KBM-7 (cell line): Measurements from ENCODE around the gene SCN4A.
"Not testable (repeated sequence)": the region's sequence is repeated elsewhere in the genome, so short reads cannot be mapped to it uniquely, and the experiment has no call there.

Source experiments
- DNase-seq: peaks from one replicate; pipeline ENCODE4 v3.0.0-alpha.2; 2015
- in situ Hi-C: fragments of 300-500 bp; cut with MboI; formaldehyde crosslinking; loops from 2 replicates; pipeline ENCODE4 v1.14.3; 2020; ENCODE audit warnings: low sequenced_read_pairs, low pct_unique_long_range_greater_than_20kb, mixed read lengths

Gene SCN4A

DNA sequence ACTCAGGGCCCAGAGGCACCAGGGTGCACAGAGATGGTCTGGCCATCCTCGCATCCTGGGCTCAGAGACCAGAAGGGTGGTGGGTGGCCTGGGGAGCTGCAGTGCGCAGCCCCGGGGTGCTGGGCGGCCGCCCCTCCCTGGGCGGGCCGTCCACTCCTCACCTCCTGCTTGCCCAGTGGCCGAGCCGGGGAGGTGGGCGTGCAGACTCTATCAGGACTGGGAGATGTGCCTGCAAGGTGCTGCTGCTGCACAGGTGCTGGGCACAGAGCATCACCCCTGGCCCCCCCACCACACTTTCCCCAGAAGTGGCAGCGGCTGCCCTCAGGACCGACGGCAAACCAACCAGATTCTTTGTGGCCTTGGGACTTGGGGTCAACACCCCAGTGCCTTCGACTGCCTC lies at the start of gene SCN4A:
Gene SCN4A (minus strand): TSS at position 123 of the 400 bp plus-strand sequence. CDS start 77 bp downstream, at position 46.
- DNase-seq = no peak
- in situ Hi-C loops = no loop called here

DNA sequence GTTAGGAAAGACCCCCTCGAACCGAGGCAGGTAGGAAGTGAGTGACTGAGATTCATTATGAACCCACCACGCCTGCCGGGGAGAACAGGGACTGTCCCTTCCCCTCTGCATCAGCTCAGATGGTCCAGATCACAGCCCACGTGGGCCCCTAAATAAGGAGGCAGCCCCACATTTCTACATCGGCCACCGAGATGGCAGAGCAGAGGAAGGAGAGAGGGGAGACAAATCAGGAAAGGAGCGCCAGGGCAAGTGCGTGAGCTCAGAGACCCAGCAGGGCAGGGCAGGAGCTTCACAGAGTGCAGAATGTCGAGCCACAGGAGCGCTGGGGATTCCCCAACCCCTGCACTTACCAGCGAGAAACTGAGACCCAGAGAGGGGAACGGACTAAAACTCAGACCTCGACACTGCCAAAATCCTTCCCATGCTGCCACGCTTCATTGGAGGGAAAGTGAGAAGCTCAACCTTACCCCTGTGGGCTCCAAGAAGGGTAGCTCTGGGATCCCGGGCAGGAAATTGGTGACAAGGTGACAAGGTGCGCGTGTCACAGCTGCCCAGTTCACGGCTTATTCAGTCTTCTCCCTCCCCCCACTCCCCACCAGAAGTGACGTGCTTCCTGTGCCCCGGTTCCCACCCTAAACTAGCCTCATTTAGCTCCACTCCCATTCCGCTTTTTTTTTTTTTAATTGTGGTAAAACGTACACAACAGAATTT lies 47.5 kb upstream of the SCN4A start, which contains the start of gene ICAM2:
Gene ICAM2 (minus strand): TSS at position 578 of the 711 bp plus-strand sequence. CDS start 13,942 bp downstream, outside the sequence.
- in situ Hi-C loops = no loop called here
- peak; percentile 93 for DNase-seq

DNA sequence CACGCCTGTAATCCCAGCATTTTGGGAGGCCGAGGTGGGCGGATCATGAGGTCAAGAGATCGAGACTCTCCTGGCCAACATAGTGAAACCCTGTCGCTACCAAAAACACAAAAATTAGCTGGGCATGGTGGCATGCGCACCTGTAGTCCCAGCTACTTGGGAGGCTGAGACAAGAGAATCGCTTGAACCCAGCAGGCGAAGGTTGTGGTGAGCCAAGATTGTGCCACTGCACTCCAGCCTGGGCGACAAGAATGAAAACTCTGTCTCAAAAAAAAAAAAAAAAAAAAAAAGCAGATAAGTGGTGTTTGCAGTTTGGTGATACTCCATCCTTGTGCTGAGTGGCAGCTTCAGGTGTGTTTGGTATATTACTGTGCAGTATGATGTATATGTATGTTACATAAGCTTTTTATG lies 46.8 kb upstream of the SCN4A start:
- DNase-seq, in situ Hi-C loops: not testable (repeated sequence)

- in situ Hi-C loops = no loop called here
These were observed 44.8 kb upstream of the SCN4A start for GRCh38 chr17:64017381-64017980.

GRCh38 chr17:64016974-64017373 lies 44.3 kb upstream of the SCN4A start:
- in situ Hi-C loops = no loop called here

More at GRCh38 chr17:64017381-64017980, 44.8 kb upstream of the SCN4A start:
- DNase-seq = no peak

GRCh38 chr17:64016231-64016784 lies 43.6 kb upstream of the SCN4A start:
- peak; percentile 42 for DNase-seq
- in situ Hi-C loops = no loop called here

More at GRCh38 chr17:64016974-64017373, 44.3 kb upstream of the SCN4A start:
- no peak for DNase-seq

GRCh38 chr17:64015447-64015846 lies 42.7 kb upstream of the SCN4A start:
- no peak for DNase-seq
- in situ Hi-C loops = no loop called here

GRCh38 chr17:64009571-64010402 lies 37.1 kb upstream of the SCN4A start:
- no peak for DNase-seq

DNA sequence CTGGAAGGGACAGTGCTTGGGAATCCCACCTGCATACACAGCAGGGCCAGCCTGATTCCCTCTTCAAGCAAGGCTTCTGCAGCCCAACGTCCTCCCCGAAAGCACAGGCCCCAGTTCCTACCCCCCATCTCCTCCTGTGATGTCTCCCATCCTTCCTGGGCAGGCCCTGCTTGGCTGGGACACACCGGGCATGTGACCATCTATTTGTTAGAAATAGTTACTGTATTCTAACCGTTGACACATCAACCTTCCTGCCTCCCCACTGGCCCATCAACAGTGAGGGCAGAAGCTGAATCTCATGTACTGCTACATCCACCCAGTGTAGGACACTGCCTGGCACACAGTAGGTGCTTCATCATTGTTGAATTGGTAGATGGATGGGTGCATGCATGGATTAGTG lies 36.1 kb upstream of the SCN4A start:
- no peak for DNase-seq
- in situ Hi-C loops = no loop called here

More at GRCh38 chr17:64009571-64010402, 37.1 kb upstream of the SCN4A start:
- in situ Hi-C loops = no loop called here

- in situ Hi-C loops = no loop called here
- no peak for DNase-seq
These were observed 35.6 kb upstream of the SCN4A start for GRCh38 chr17:64008346-64008745.

GRCh38 chr17:64007838-64008282 lies 35.1 kb upstream of the SCN4A start:
- no peak for DNase-seq

DNA sequence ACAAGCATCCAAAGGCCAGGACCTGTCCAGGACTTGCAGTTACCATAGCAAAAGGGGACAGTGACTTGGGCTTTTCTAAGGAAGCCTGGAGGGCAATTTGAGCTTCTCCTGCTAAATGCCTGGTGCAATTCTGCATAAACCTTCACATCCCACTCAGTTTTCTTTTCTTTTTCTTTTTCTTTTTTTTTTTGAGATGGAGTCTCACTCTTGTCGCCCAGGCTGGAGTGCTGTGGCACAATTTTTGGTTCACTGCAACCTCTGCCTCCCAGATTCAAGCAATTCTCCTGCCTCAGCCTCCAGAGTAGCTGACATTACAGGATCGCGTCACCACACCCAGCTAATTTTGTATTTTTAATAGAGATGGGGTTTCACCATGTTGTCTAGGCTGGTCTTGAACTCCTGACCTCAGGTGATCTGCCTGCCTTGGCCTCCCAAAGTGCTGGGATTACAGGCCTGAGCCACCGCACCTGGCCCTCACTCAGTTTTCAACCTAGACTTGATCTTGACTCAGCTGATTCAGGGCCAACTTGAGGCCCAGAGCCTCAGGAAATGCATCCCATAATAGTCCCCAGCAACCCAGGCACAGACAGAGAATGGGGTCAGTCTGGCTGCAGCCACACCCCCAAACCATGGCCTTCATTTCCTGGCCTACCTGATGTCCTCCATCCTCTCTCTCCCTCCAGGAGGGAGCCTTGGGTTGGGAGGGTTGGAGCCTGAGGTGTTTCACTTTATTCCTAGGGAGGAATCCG lies 34.5 kb upstream of the SCN4A start:
- in situ Hi-C loops, DNase-seq: not testable (repeated sequence)

More at GRCh38 chr17:64007838-64008282, 35.1 kb upstream of the SCN4A start:
- in situ Hi-C loops = no loop called here

GRCh38 chr17:64006361-64007088 lies 33.8 kb upstream of the SCN4A start:
- in situ Hi-C loops = no loop called here
- peak; percentile 56 for DNase-seq

DNA sequence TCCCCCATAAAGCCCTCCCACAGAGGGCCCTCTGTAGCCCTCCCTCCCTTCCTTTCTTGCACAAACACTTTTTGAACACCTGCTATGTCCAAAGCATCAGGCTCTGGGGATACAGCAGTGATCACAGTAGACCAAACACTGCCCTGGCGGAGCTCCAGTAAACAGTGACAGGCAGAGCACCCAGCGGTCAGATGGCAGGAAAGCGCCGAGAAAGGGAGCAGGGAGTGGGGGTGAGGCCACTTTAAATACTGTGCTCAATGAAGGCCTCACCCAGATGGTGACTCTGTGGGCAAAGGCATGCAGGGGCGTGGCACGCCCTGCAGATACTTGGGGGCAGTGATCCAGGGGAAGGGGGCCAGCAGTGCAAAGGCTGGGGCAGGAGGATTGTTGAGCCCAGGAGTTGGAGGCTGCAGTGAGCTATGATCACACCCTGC lies 33.0 kb upstream of the SCN4A start:
- DNase-seq = no peak
- in situ Hi-C loops = no loop called here

GRCh38 chr17:64004903-64005733 lies 32.4 kb upstream of the SCN4A start:
- in situ Hi-C loops = no loop called here
- DNase-seq = no peak

GRCh38 chr17:64004218-64004770 lies 31.6 kb upstream of the SCN4A start:
- DNase-seq = no peak
- in situ Hi-C loops = no loop called here
